ENCODE measurements around the gene MILR1.

DNA sequence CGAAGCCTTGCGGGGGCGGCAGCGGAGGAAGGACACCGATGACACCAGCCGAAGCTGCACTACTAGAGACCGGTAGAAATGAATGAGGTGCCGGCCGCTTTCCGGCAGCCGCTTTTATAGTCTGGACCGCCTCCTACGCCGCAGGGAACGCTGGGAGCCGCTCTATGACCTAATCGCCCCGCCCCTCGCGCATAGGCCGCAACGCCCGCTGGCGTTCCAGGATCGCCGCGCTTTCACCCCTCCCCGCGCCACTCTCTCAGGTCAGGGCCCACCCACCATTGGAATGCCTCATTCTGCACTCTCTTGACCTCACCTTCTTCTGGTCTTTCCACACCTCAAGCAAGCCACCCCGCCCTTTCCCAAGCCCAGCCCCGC is 57.3 kb downstream of the MILR1 start, which contains the start of gene DDX5:
- TF ChIP-seq FOXK2 (IDR thresholded peaks at IDR 0.05) (no peak), ARNT (IDR thresholded peaks at IDR 0.05) (no peak), ZNF384 (IDR thresholded peaks at IDR 0.05) (no peak), FOXM1 (IDR thresholded peaks at IDR 0.05; ENCODE audit: borderline replicate concordance) (no peak; the same call in 1 of the 2 replicates), FOXA1 (IDR thresholded peaks at IDR 0.05) (no peak), SP1 (IDR thresholded peaks at IDR 0.05) (no peak), HDGF (IDR thresholded peaks at IDR 0.05; ENCODE audit: borderline replicate concordance) (no peak)

Data from HEK293T (cell line).